ENCODE measurements around the gene SEPTIN1.

SEPTIN1 gene

DNA sequence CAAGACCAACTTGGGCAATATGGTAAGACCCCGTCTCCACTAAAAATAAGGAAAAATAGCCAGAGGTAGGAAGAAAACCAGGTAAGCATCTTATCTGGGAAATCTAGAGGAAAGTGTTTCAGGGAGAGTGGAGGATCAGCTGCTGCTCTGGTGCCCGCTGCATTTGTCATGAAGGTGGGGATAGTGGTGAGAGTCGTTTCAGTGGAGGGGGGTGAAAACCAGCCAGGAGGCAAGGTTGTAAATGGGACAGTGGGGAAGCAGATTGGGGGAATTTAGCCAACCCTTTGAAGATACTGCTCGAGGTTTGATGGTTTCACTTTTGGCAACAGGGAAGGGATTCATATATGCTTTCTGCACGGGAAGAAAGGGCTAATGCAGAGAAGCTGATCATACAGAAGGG, 38.6 kb upstream of the SEPTIN1 start:
- TF ChIP-seq, protein P1, sequence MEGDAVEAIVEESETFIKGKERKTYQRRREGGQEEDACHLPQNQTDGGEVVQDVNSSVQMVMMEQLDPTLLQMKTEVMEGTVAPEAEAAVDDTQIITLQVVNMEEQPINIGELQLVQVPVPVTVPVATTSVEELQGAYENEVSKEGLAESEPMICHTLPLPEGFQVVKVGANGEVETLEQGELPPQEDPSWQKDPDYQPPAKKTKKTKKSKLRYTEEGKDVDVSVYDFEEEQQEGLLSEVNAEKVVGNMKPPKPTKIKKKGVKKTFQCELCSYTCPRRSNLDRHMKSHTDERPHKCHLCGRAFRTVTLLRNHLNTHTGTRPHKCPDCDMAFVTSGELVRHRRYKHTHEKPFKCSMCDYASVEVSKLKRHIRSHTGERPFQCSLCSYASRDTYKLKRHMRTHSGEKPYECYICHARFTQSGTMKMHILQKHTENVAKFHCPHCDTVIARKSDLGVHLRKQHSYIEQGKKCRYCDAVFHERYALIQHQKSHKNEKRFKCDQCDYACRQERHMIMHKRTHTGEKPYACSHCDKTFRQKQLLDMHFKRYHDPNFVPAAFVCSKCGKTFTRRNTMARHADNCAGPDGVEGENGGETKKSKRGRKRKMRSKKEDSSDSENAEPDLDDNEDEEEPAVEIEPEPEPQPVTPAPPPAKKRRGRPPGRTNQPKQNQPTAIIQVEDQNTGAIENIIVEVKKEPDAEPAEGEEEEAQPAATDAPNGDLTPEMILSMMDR (IDR thresholded peaks at IDR 0.05; ENCODE audit: control extremely low read depth, extremely low read depth, low read depth, missing control alignments): no peak
- POLR2A ChIA-PET: no interaction called here
- no peak for DNase-seq (ENCODE audit: extremely low spot score)
- CTCF ChIA-PET: interaction anchor here (1.3 to 5.1 kb wide), 5 partner anchors 9 to 177 kb away, joined by 3 to 58 read pairs (median 6); partner anchors contain the start of genes DCTPP1 and ZNF771

DNA sequence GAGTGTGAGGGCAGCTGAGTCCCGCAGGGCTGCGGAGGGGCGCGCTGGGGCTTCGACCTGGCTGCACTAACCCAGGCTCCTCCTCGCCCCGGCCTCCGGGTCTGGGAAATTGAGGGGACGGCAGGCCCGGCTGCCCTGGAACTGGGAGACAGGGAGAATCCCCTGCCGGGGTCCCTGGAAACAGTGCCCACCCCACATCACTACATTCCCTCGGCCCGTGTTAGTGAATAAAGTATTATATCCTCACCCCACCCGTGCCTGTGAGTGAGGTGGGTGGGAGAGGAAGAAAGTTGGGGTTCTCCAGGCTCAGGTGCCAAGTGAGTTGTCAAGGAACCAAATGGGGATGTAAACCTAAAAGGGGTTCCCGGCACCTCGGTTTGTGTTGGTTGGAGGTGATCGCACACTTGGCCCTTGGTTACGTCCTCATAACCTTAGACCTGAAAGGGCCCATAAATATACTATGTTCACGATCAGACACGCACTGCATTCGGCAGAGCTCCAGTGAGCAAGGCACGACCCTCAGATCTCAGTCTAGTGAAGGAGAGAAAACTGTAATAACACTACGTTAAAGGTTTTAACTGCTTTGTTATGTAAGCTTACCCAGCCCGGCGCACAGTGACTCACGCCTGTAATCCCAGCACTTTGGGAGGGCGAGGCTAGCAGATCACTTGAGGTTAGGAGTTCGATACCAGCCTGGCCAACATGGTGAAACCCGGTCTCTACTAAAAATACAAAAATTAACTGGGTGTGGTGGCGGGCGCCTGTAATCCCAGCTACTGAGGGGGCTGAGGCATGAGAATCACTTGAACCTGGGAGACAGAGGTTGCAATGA, 36.2 kb upstream of the SEPTIN1 start:
- ChIA-PET CTCF (interaction anchor here (1.0 to 5.1 kb wide), 12 partner anchors 8 to 298 kb away, joined by 3 to 58 read pairs (median 4); partner anchors contain the start of genes DCTPP1 and ZNF771), POLR2A (interaction anchor here (0.5 to 2.0 kb wide), 8 partner anchors 9 to 109 kb away, joined by 3 to 8 read pairs (median 3); partner anchors contain the start of gene DCTPP1)
- TF ChIP-seq, protein P1 (IDR thresholded peaks at IDR 0.05; ENCODE audit: control extremely low read depth, extremely low read depth, low read depth, missing control alignments): no peak
- no peak for DNase-seq (ENCODE audit: extremely low spot score)

DNA sequence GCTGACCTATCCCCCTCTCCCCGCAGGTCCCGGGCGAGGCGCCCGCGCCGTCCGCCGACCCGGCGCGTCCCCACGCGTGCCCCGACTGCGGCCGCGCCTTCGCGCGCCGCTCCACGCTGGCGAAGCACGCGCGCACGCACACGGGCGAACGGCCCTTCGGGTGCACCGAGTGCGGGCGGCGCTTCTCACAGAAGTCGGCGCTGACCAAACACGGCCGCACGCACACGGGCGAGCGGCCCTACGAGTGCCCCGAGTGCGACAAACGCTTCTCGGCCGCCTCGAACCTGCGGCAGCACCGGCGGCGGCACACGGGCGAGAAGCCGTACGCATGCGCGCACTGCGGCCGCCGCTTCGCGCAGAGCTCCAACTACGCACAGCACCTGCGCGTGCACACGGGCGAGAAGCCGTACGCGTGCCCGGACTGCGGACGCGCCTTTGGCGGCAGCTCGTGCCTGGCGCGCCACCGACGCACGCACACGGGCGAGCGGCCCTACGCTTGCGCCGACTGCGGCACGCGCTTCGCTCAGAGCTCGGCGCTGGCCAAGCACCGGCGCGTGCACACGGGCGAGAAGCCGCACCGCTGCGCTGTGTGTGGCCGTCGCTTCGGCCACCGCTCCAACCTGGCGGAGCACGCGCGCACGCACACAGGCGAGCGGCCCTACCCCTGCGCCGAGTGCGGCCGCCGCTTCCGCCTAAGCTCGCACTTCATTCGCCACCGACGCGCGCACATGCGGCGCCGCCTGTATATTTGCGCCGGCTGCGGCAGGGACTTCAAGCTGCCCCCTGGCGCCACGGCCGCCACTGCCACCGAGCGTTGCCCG, 35.4 kb upstream of the SEPTIN1 start:
- DNase-seq (ENCODE audit: extremely low spot score): peak; percentile 79
- CTCF ChIA-PET: interaction anchor here (1.0 to 5.1 kb wide), 10 partner anchors 9 to 298 kb away, joined by 3 to 58 read pairs (median 4); partner anchors contain the start of genes DCTPP1 and ZNF771
- TF ChIP-seq, protein P1 (IDR thresholded peaks at IDR 0.05; ENCODE audit: control extremely low read depth, extremely low read depth, low read depth, missing control alignments): peak; percentile 33

DNA sequence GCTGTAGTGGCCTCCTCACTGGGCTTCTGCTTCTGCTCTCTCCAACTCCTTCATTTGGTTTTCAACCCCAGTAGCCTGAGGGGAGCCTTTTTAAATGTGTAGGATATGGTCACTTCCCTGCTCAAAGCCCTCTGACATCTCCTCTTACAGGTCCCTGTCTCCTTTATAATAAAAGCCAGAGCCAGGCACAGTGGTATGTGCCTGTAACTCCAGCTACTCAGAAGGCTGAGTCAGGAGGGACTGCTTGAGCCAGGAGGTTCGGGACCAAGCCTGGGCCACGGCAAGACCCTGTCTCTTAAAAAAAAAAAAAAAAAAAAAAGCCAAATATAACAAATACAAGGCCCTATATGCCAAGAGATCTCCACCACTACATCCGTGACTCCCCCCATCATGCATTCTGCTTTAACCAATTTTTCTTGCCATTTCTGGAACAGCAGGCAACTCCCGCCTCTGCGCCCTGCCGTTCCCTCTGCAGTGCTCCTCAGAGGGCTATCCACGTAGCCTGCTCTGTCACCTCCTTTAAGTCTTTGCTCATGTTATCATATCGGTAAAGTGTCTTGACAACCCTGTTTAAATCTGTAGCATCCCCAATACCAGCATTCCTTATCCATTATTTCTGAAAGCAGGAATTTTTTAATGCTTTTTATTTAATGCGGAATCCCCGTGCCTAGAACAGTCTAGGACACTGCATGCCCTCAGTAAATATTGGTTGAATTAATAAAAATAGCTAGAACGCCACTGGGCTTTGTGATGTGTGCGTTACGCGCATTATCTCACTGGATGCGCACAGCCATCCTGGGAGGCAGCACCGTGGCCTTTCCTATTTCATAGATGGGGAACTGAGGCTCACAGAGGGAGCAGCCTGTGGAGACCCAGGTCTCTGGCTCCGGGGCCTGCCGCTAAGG, 34.5 kb upstream of the SEPTIN1 start:
- TF ChIP-seq, protein P1 (IDR thresholded peaks at IDR 0.05; ENCODE audit: control extremely low read depth, extremely low read depth, low read depth, missing control alignments): no peak
- no peak for DNase-seq (ENCODE audit: extremely low spot score)
- ChIA-PET CTCF (interaction anchor here (1.0 to 5.1 kb wide), 12 partner anchors 9 to 297 kb away, joined by 3 to 58 read pairs (median 4); partner anchors contain the start of genes DCTPP1 and ZNF771), POLR2A (interaction anchor here (0.5 to 2.0 kb wide), 7 partner anchors 7 to 224 kb away, joined by 3 to 8 read pairs (median 3); partner anchors contain the start of genes DCTPP1 and ZNF771)

More for the DNA sequence above, 35.4 kb upstream of the SEPTIN1 start:
- POLR2A ChIA-PET: interaction anchor here (0.5 to 2.0 kb wide), 10 partner anchors 8 to 767 kb away, joined by 3 to 8 read pairs (median 3); partner anchors contain the start of gene DCTPP1

DNA sequence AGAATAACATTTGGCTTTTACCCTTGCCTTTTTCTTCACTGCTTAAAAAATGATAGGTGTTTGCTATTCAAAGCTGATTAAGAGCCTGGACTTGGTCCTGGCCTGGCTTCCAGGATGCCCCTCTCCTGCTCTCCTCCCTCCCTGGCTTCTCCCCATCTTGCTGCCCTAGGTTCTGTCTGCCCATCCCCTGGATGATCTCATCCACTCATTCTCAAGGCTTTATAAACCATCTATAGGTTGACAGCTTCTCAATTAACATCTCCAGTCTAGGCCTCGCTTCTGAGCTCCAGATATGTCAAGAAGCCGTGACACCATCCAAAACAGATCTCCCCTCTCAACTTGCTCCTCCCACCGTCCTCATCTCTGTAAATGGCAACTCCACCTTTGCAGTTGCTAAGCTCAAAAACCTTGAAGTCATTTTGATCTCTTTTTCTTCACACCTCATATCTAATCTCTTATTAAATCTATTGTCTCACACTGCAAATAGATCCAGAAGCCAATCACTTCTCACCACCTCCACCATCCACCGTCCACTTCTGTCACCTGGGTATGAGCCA, 33.8 kb upstream of the SEPTIN1 start:
- TF ChIP-seq, protein P1 (IDR thresholded peaks at IDR 0.05; ENCODE audit: control extremely low read depth, extremely low read depth, low read depth, missing control alignments): no peak
- CTCF ChIA-PET: interaction anchor here (1.0 to 2.8 kb wide), 5 partner anchors 9 to 235 kb away, joined by 3 to 10 read pairs (median 4); partner anchors contain the start of genes DCTPP1, PRR14 and ZNF771
- POLR2A ChIA-PET: interaction anchor here (0.6 to 1.0 kb wide), 2 partner anchors 9 to 278 kb away, joined by 3 to 8 read pairs; partner anchors contain the start of gene ZNF771
- no peak for DNase-seq (ENCODE audit: extremely low spot score)
